C4-2B (cell line): ENCODE results near the gene SCYL1.

Experiments
- ZFX ChIP-seq: fragments of 450-650 bp; IDR thresholded peaks from 2 replicates; pipeline ENCODE4 v1.6.1; 2017
- TF ChIP-seq, protein P1 (sequence below): fragments of 450-650 bp; conservative IDR thresholded peaks from 2 replicates; pipeline ENCODE4 v1.5.1; 2017; ENCODE audit warnings: mild to moderate bottlenecking

DNA sequence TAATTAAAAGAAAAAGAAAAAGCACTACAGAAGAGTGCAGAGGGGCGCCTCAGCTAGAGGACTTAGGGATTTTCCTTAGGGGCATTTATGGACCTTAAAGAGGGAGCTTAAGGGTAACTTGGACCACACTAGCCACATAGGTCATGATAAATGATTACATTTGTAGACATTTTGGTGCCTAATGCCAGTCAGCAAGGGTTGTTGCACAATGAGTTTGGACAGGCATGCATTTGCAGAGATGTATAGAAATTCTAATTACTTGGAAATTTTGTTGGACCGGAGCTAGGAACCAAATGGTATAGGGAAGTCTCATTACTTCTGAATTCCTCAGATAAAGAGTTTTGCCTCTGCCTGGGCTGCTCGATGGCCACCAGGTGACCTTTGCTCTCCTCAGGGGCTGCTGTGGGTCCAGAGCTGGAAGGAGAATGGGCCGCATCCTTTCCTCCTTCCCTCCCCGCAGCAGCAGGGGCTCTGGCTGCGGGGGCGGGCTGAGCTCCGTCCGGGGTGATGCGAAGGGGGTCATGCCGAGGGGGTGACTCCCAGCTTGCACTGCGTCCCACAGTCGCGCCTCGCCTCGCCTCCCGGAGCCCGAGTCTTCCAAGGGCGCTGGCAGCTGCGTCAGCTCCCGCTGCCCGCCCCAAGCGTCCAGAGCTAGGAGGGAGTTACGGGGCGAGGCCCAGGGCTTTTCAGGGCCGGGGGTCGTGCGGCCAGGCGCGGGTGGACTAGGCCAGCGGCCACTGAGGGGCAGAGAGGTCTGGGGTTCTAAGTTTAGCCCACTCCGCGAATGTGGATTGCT is 46.3 kb upstream of the SCYL1 start:
- TF ChIP-seq, protein P1, sequence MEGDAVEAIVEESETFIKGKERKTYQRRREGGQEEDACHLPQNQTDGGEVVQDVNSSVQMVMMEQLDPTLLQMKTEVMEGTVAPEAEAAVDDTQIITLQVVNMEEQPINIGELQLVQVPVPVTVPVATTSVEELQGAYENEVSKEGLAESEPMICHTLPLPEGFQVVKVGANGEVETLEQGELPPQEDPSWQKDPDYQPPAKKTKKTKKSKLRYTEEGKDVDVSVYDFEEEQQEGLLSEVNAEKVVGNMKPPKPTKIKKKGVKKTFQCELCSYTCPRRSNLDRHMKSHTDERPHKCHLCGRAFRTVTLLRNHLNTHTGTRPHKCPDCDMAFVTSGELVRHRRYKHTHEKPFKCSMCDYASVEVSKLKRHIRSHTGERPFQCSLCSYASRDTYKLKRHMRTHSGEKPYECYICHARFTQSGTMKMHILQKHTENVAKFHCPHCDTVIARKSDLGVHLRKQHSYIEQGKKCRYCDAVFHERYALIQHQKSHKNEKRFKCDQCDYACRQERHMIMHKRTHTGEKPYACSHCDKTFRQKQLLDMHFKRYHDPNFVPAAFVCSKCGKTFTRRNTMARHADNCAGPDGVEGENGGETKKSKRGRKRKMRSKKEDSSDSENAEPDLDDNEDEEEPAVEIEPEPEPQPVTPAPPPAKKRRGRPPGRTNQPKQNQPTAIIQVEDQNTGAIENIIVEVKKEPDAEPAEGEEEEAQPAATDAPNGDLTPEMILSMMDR, result no peak
- TF ChIP-seq ZFX, result no peak
